ENCODE measurements around the gene SLC6A11. TPM values are rescaled to one million over a fixed set of nuclear protein-coding genes. Genes with fewer than 3 reads are reported as not detected.

Gene SLC6A11
- total RNA-seq, 4 donors from 2014 or later = 0.30 to 0.44 (median 0.42) TPM; not detected in 1

- H3K9me3 ChIP-seq = no peaks in the 10 kb centered on the region
- no peaks in the 10 kb centered on the region for H3K4me1 ChIP-seq
- H3K27ac ChIP-seq = no peak overlapping the region
- 81 to 83% methylated on average over 9 of the region's 10 CpGs for WGBS, 2 donors
- H3K27me3 ChIP-seq = no peaks in the 10 kb centered on the region
- H3K4me3 ChIP-seq = no peak overlapping the region
- DNase-seq (ENCODE audit: low spot score in 2 of 2) = no peak
- H3K36me3 ChIP-seq = no peaks in the 10 kb centered on the region
- TF ChIP-seq, protein P1, sequence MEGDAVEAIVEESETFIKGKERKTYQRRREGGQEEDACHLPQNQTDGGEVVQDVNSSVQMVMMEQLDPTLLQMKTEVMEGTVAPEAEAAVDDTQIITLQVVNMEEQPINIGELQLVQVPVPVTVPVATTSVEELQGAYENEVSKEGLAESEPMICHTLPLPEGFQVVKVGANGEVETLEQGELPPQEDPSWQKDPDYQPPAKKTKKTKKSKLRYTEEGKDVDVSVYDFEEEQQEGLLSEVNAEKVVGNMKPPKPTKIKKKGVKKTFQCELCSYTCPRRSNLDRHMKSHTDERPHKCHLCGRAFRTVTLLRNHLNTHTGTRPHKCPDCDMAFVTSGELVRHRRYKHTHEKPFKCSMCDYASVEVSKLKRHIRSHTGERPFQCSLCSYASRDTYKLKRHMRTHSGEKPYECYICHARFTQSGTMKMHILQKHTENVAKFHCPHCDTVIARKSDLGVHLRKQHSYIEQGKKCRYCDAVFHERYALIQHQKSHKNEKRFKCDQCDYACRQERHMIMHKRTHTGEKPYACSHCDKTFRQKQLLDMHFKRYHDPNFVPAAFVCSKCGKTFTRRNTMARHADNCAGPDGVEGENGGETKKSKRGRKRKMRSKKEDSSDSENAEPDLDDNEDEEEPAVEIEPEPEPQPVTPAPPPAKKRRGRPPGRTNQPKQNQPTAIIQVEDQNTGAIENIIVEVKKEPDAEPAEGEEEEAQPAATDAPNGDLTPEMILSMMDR (IDR thresholded peaks at IDR 0.05) = no peak
- no peak for TF ChIP-seq POLR2A (IDR thresholded peaks at IDR 0.05)
- no peak for TF ChIP-seq EP300 (IDR thresholded peaks at IDR 0.05)
These were observed 18.9 kb downstream of the SLC6A11 start for GRCh38 chr3:10834951-10835350.

GRCh38 chr3:10835406-10835805 is 19.4 kb downstream of the SLC6A11 start:
- H3K4me3 ChIP-seq = no peak overlapping the region
- no peaks in the 10 kb centered on the region for H3K36me3 ChIP-seq
- no peak for DNase-seq (ENCODE audit: low spot score in 2 of 2)
- H3K27me3 ChIP-seq = no peaks in the 10 kb centered on the region
- no peaks in the 10 kb centered on the region for H3K9me3 ChIP-seq
- no peak for TF ChIP-seq POLR2A (IDR thresholded peaks at IDR 0.05)
- TF ChIP-seq, protein P1 (IDR thresholded peaks at IDR 0.05) = no peak
- no peak for TF ChIP-seq EP300 (IDR thresholded peaks at IDR 0.05)
- no peak overlapping the region for H3K27ac ChIP-seq
- no peaks in the 10 kb centered on the region for H3K4me1 ChIP-seq
- 54 to 61% methylated on average over 8 of the region's 8 CpGs for whole genome bisulfite sequencing, 2 donors

GRCh38 chr3:10836676-10837075 is 20.6 kb downstream of the SLC6A11 start:
- Histone ChIP-seq H3K36me3 (no peaks in the 10 kb centered on the region), H3K27ac (no peak overlapping the region), H3K27me3 (no peaks in the 10 kb centered on the region), H3K4me1 (no peaks in the 10 kb centered on the region), H3K4me3 (no peak overlapping the region), H3K9me3 (no peaks in the 10 kb centered on the region)
- TF ChIP-seq POLR2A (IDR thresholded peaks at IDR 0.05) = no peak
- no peak for TF ChIP-seq EP300 (IDR thresholded peaks at IDR 0.05)
- TF ChIP-seq, protein P1 (IDR thresholded peaks at IDR 0.05) = no peak
- 64 to 84% methylated on average over 2 of the region's 2 CpGs for WGBS, 2 donors
- no peak for DNase-seq (ENCODE audit: low spot score in 2 of 2)

DNA sequence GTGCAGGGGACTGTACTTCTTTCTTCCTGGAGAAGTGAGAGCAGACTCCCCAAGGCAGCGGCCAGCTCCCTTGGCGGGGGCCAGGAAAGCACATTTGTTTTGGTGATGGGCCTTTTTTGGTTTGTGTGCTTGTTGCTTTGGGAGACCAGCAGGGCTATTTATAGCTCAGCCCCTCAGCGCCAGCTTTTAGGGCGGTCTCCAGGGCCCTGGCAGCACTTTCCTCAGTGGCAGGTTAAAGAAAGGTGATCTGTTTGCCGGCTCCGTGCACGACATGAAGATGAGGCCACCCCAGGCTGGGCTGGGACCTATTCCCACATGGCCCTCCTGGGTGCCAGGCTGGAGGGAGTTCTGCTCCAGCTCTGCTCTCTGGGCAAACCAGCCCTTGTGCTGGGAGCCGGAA is 21.8 kb downstream of the SLC6A11 start:
- no peaks in the 10 kb centered on the region for H3K36me3 ChIP-seq
- DNase-seq (ENCODE audit: low spot score in 2 of 2) = no peak
- H3K27me3 ChIP-seq = no peaks in the 10 kb centered on the region
- 59 to 74% methylated on average over 8 of the region's 8 CpGs for WGBS, 2 donors
- no peak overlapping the region for H3K27ac ChIP-seq
- no peak overlapping the region for H3K4me3 ChIP-seq
- no peaks in the 10 kb centered on the region for H3K4me1 ChIP-seq
- no peaks in the 10 kb centered on the region for H3K9me3 ChIP-seq
- TF ChIP-seq EP300 (IDR thresholded peaks at IDR 0.05) = no peak
- TF ChIP-seq, protein P1 (IDR thresholded peaks at IDR 0.05) = no peak
- TF ChIP-seq POLR2A (IDR thresholded peaks at IDR 0.05) = no peak

GRCh38 chr3:10839167-10839566 is 23.1 kb downstream of the SLC6A11 start:
- H3K27me3 ChIP-seq = no peaks in the 10 kb centered on the region
- 78% methylated on average over 4 of the region's 4 CpGs for WGBS, 2 donors
- TF ChIP-seq EP300 (IDR thresholded peaks at IDR 0.05) = no peak
- TF ChIP-seq, protein P1 (IDR thresholded peaks at IDR 0.05) = no peak
- TF ChIP-seq POLR2A (IDR thresholded peaks at IDR 0.05) = no peak
- no peak overlapping the region for H3K4me3 ChIP-seq
- no peaks in the 10 kb centered on the region for H3K4me1 ChIP-seq
- no peaks in the 10 kb centered on the region for H3K36me3 ChIP-seq
- H3K27ac ChIP-seq = no peak overlapping the region
- no peak for DNase-seq (ENCODE audit: low spot score in 2 of 2)
- H3K9me3 ChIP-seq = no peaks in the 10 kb centered on the region

Data from tibial nerve (tissue), 4 donors.